Transverse colon (tissue), 4 donors: ENCODE data around the gene ITPKA. TPM values are rescaled to one million over a fixed set of nuclear protein-coding genes. Genes with fewer than 3 reads are reported as not detected.

Experiments used
- DNase-seq: peaks from one replicate; pipeline ENCODE4 v3.0.0-alpha.2; 2019
- H3K27ac ChIP-seq, 4 donors: fragments of 200-600 bp; sonication (generic); 2 replicates each; pipeline ENCODE4 v1.5.1; 2016 to 2018; ENCODE audit warnings: inconsistent platforms in 4 of 4
- H3K27me3 ChIP-seq: fragments of 200-600 bp; sonication (generic); 2 replicates; pipeline ENCODE4 v1.5.1; 2017; ENCODE audit warnings: inconsistent platforms
- H3K36me3 ChIP-seq, 4 donors: fragments of 200-600 bp; sonication (generic); 2 replicates each; pipeline ENCODE4 v1.5.1; 2017 to 2019; ENCODE audit warnings: inconsistent platforms in 4 of 4
- H3K4me1 ChIP-seq, 4 donors: fragments of 200-600 bp; sonication (generic); 2 replicates each; pipeline ENCODE4 v1.5.1; 2017 to 2020; ENCODE audit warnings: inconsistent platforms in 4 of 4
- H3K4me3 ChIP-seq, 4 donors: fragments of 200-600 bp; sonication (generic); 1 replicate in 1 of 4; 2 replicates in 3 of 4; pipeline versions ENCODE4 v1.5.1 to v1.6.1; 2017 to 2019; ENCODE audit warnings: inconsistent platforms in 4 of 4
- H3K9me3 ChIP-seq, 2 donors: fragments of 200-600 bp; sonication (generic); 2 replicates each; pipeline ENCODE4 v1.5.1; 2017 to 2019; ENCODE audit warnings: inconsistent platforms in 2 of 2
- EP300 ChIP-seq: sonication (generic); formaldehyde crosslinking; IDR thresholded peaks from one replicate; pipeline ENCODE4 v1.6.1; 2017; ENCODE audit warnings: antibody characterized with exemption, low read depth
- POLR2A ChIP-seq: fragments of 450-650 bp; IDR thresholded peaks from one replicate; pipeline ENCODE4 v1.6.1; 2016; ENCODE audit warnings: antibody characterized with exemption, mild to moderate bottlenecking, moderate library complexity
- POLR2AphosphoS5 ChIP-seq, 3 donors: sonication (generic); formaldehyde crosslinking; IDR thresholded peaks; one replicate each; pipeline ENCODE4 v1.6.1; 2016; ENCODE audit warnings: antibody characterized with exemption in 3 of 3
- WGBS, 2 donors: methylation state at CpG; one replicate each; pipeline ENCODE4 v1.1.5; 2018; ENCODE audit warnings: low coverage in 1 of 2; 5-methylcytosine and 5-hydroxymethylcytosine counted together
- in situ Hi-C, 4 donors: fragments of 200-750 bp; cut with MboI; loops; one replicate each; pipeline versions ENCODE4 v1.15.0 to v1.15.1; 2017; ENCODE audit warnings: low sequenced_read_pairs in 3 of 4, low pct_ligation_motif_present in 1 of 4, low pct_unique_long_range_greater_than_20kb in 1 of 4
- intact Hi-C: fragments of 100-400 bp; cut with DNase I; formaldehyde crosslinking; loops from one replicate; pipeline ENCODE4 v1.15.1; 2023; ENCODE audit warnings: low total_unique reads
- total RNA-seq, 4 donors: library from RNA; depleted of rRNA; stranded (reverse); fragments of >200 nt; gene quantifications; one replicate each; pipeline ENCODE4 v1.1.0, GENCODE V29; 2016
- TF ChIP-seq, protein P1 (sequence below), 5 experiments: fragments of 200-600 bp in 3 of 5; fragments of 450-650 bp in 2 of 5; sonication (generic) in 3 of 5; IDR thresholded peaks; 1 replicate in 2 of 5; 2 replicates in 3 of 5; pipeline ENCODE4 v1.5.1; 2016 to 2017; ENCODE audit warnings: antibody characterized with exemption in 5 of 5, inconsistent platforms in 3 of 5, mild to moderate bottlenecking in 2 of 5, moderate library complexity in 1 of 5

Gene ITPKA
- total RNA-seq, 4 donors from 2014 or later, result 57.6 to 161 (median 116) TPM

DNA sequence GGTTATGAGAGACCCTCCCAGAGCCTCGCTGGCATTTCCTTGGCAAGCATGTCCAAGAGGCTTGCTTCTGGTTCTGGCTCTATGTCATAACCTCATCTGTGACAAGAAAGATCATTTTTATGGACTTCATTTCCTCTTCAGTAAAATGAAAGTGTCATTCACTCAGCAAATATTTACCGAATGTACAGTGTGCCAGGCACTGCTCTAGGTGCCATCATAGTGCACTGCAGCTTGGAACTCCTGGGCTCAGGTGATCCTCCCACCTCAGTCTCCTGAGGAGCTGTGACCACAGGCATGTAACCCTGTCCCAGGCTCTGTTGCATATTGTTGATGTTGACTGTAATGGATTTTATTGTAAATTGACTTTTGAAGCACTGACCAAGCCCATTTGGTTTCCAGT lies 18.7 kb upstream of the ITPKA start:
- DNase-seq, result peak; percentile 60
- H3K36me3 ChIP-seq, result peaks cover 0 to 68% (median 26%) of the 10 kb centered on the region in 4 donors
- no peaks in the 10 kb centered on the region for H3K27me3 ChIP-seq
- TF ChIP-seq POLR2AphosphoS5 (IDR thresholded peaks at IDR 0.05), result peak in 2 of 3 donors; percentile 18 to 36
- no peak for TF ChIP-seq EP300
- TF ChIP-seq, protein P1, sequence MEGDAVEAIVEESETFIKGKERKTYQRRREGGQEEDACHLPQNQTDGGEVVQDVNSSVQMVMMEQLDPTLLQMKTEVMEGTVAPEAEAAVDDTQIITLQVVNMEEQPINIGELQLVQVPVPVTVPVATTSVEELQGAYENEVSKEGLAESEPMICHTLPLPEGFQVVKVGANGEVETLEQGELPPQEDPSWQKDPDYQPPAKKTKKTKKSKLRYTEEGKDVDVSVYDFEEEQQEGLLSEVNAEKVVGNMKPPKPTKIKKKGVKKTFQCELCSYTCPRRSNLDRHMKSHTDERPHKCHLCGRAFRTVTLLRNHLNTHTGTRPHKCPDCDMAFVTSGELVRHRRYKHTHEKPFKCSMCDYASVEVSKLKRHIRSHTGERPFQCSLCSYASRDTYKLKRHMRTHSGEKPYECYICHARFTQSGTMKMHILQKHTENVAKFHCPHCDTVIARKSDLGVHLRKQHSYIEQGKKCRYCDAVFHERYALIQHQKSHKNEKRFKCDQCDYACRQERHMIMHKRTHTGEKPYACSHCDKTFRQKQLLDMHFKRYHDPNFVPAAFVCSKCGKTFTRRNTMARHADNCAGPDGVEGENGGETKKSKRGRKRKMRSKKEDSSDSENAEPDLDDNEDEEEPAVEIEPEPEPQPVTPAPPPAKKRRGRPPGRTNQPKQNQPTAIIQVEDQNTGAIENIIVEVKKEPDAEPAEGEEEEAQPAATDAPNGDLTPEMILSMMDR (IDR thresholded peaks at IDR 0.05), result peak in 1 of 5 experiments; percentile 23
- TF ChIP-seq POLR2A, result no peak
- intact Hi-C loops, result no loop called here
- 68 to 73% methylated on average over 2 of the region's 2 CpGs for WGBS, 2 donors
- in situ Hi-C loops, result no loop called here
- H3K4me3 ChIP-seq, result no peak overlapping the region
- peaks cover 0 to 16% (median 9%) of the 10 kb centered on the region in 4 donors for H3K4me1 ChIP-seq
- no peaks in the 10 kb centered on the region for H3K9me3 ChIP-seq
- peak overlapping the region; percentile 60 to 74 (median 70) for H3K27ac ChIP-seq

DNA sequence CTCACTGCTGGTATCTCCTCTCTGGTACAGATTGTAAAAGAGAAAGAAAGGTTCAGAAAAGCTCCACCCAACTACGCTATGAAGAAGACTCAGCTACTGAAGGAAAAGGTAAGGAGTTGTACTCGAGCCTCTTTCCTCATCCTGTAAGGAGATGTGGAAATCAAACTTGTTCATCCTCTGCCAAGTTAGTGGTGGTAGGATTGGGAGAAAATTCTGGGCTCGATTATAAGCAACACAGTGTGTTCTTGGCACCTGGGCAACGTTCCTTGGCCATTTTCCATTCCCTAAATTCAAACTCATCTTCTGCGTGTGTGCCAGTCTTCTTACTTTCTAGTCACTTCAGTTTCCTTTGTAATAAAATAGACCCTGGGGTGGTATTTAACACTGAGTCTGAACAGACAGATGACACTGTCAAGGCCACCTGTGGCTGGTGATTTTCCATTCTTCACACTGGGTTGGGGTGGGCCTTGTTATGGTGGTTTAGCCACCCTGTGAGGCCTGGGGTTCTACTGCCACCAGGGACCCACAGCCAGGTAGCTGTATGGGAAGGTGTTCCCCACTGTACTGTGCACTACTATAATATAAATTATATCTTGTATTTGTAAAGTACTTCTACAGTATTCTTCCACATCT lies 17.1 kb upstream of the ITPKA start:
- in situ Hi-C loops, result no loop called here
- Histone ChIP-seq H3K4me1 (peaks cover 0 to 27% (median 13%) of the 10 kb centered on the region in 4 donors), H3K27ac (no peak overlapping the region), H3K27me3 (no peaks in the 10 kb centered on the region), H3K4me3 (no peak overlapping the region), H3K9me3 (no peaks in the 10 kb centered on the region), H3K36me3 (peaks cover 0 to 64% (median 24%) of the 10 kb centered on the region in 4 donors)
- no peak for DNase-seq
- WGBS, 2 donors, result 91 to 96% methylated on average over 5 of the region's 5 CpGs
- TF ChIP-seq, protein P1 (IDR thresholded peaks at IDR 0.05), result no peak
- TF ChIP-seq POLR2A (no peak), POLR2AphosphoS5 (IDR thresholded peaks at IDR 0.05) (no peak), EP300 (no peak)
- intact Hi-C loops, result no loop called here

DNA sequence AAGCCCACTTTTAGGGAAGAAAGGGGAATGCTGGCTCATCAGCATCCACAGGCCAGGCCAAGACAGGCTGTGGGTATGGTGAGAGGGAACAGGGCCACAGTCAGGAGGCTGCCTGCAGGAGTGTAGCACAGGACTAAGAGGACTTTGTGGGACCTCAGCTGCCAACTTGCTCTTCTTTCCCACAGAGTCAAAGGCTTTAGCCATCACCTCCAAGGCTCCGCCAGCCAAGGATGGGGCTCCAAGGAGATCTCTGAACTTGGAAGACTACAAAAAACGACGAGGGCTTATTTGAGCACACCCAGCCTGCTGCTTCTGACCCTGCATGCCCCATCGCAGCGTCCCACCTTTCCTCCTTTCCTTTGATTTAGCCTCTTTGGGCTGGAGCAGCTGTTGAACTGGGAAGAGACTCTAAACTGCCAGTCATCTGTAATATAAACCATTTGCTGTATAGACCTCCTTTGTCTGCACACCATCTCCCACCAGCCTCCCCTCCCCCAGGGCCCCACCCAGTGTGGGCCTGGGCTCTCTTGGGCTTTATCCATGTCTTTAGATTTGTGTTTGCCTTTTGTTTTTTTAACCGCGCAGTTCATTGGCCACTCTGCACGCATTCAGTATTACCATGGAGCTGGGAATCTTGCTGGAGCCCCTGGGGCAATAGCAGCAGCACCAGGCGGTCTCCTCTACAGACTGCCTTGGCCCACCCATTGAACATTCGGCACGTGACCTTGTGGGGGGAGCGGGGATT lies 13.1 kb upstream of the ITPKA start:
- WGBS, 2 donors, result 96 to 99% methylated on average over 7 to 12 of the region's 12 CpGs
- no peak for DNase-seq

More for the DNA sequence above, 13.1 kb upstream of the ITPKA start:
- intact Hi-C loops (no loop called here), in situ Hi-C loops (no loop called here)
- Histone ChIP-seq H3K36me3 (peaks cover 0 to 50% (median 24%) of the 10 kb centered on the region in 4 donors), H3K4me1 (peaks cover 0 to 33% (median 19%) of the 10 kb centered on the region in 4 donors), H3K27ac (no peak overlapping the region), H3K4me3 (no peak overlapping the region), H3K27me3 (no peaks in the 10 kb centered on the region), H3K9me3 (no peaks in the 10 kb centered on the region)
- no peak for TF ChIP-seq POLR2A
- no peak for TF ChIP-seq POLR2AphosphoS5 (IDR thresholded peaks at IDR 0.05)
- no peak for TF ChIP-seq EP300
- TF ChIP-seq, protein P1 (IDR thresholded peaks at IDR 0.05), result no peak
